Upper lobe of left lung (tissue), 6 donors: ENCODE results near the gene C3orf20. TPM values are rescaled to one million over a fixed set of nuclear protein-coding genes. Genes with fewer than 3 reads are reported as not detected.
A peak's percentile ranks its signal among the peaks of the same experiment; 100 is the strongest.
"Not testable (repeated sequence)": the region's sequence is repeated elsewhere in the genome, so short reads cannot be mapped to it uniquely, and the experiment has no call there.

Experiments used
- ATAC-seq, 2 donors: fragments of 200-7000 bp; cut with Tn5 transposase; one replicate each; pipeline ENCODE4 v1.9.1; 2022; ENCODE audit warnings: mild to moderate bottlenecking in 2 of 2, moderate library complexity in 2 of 2; ENCODE audit not compliant: low FRiP score in 2 of 2
- DNase-seq, 2 donors: peaks; one replicate each; pipeline ENCODE4 v3.0.0-alpha.2; 2019 to 2020
- H3K27ac ChIP-seq, 4 donors: fragments of 200-600 bp; sonication (generic); one replicate each; pipeline ENCODE4 v1.5.1; 2016 to 2019
- H3K27me3 ChIP-seq, 4 donors: fragments of 200-600 bp; sonication (generic); one replicate each; pipeline ENCODE4 v1.5.1; 2017 to 2019
- H3K36me3 ChIP-seq, 4 donors: fragments of 200-600 bp; sonication (generic); one replicate each; pipeline ENCODE4 v1.5.1; 2016 to 2019
- H3K4me1 ChIP-seq, 4 donors: fragments of 200-600 bp; sonication (generic); one replicate each; pipeline ENCODE4 v1.5.1; 2018 to 2019
- H3K4me3 ChIP-seq, 4 donors: fragments of 200-600 bp; sonication (generic); one replicate each; pipeline ENCODE4 v1.5.1; 2017 to 2019; ENCODE audit warnings: mild to moderate bottlenecking in 2 of 4, moderate library complexity in 1 of 4
- H3K9me3 ChIP-seq, 4 donors: fragments of 200-600 bp; sonication (generic); one replicate each; pipeline ENCODE4 v1.5.1; 2018 to 2019
- CTCF ChIP-seq, 6 experiments: fragments of 450-650 bp in 4 of 6; fragments of 200-600 bp in 2 of 6; sonication (generic) in 2 of 6; IDR thresholded peaks; one replicate each; pipeline ENCODE4 v1.5.1; 2016 to 2019; ENCODE audit warnings: antibody characterized with exemption in 6 of 6
- EP300 ChIP-seq, 4 donors: sonication (generic); formaldehyde crosslinking; IDR thresholded peaks; one replicate each; pipeline ENCODE4 v1.5.1; 2017; ENCODE audit warnings: antibody characterized with exemption in 4 of 4, control low read depth in 2 of 4
- POLR2A ChIP-seq, 4 donors: fragments of 450-650 bp; IDR thresholded peaks; one replicate each; pipeline ENCODE4 v1.5.1; 2016 to 2017; ENCODE audit warnings: antibody characterized with exemption in 4 of 4, mild to moderate bottlenecking in 2 of 4
- POLR2AphosphoS5 ChIP-seq, 2 donors: sonication (generic); formaldehyde crosslinking; IDR thresholded peaks; one replicate each; pipeline ENCODE4 v1.5.1; 2017; ENCODE audit warnings: antibody characterized with exemption in 2 of 2
- WGBS, 2 donors: methylation state at CpG; one replicate each; pipeline ENCODE4 v1.1.5; 2017 to 2018; 5-methylcytosine and 5-hydroxymethylcytosine counted together
- total RNA-seq, 6 donors: library from RNA; depleted of rRNA in 4 of 6; stranded (reverse); fragments of >200 nt in 4 of 6; gene quantifications; one replicate each; pipeline versions ENCODE4 v1.1.0 to v1.2.1, GENCODE V29; 2016 to 2021
- donor health status: DM: no; HTN: no; CAD: no; lungs with moderate emphysema.
- donor health status: DM: no; HTN: yes; CAD: no; lungs with severe emphysema.

The C3orf20 gene
- total RNA-seq, 6 donors from 2014 or later: 0.09 to 0.11 (median 0.10) TPM; not detected in 3

DNA sequence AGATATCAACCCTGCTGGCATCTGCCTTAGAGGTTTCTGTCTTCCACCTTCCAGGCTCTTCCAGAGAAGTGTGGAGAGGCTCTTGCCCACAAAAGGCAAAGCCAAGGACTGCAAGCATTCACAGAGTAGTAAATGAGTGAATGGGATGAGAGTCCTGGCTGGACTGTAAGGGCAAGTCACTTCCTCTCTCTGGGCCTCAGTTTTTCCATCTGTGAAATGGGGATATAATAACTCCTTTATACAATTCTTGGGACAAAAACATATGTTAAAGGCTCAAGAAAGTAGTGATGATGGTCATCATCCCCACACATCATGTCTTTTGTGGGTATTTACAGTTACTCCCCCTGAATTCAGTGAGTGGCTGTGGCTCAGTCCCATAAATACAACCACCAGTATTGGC lies 133.1 kb downstream of the C3orf20 start:
- Histone ChIP-seq H3K27me3 (peaks cover 0 to 7% (median 6%) of the 10 kb centered on the region in 4 donors), H3K27ac (peak overlapping the region in 2 of 4 donors; percentile 4 to 18), H3K4me3 (no peak overlapping the region), H3K9me3 (no peaks in the 10 kb centered on the region), H3K36me3 (no peaks in the 10 kb centered on the region), H3K4me1 (peaks cover 23 to 66% (median 44%) of the 10 kb centered on the region in 4 donors)
- TF ChIP-seq EP300 (IDR thresholded peaks at IDR 0.05) (no peak), CTCF (IDR thresholded peaks at IDR 0.05) (no peak), POLR2AphosphoS5 (IDR thresholded peaks at IDR 0.05) (no peak), POLR2A (IDR thresholded peaks at IDR 0.05) (no peak)
- no peak for DNase-seq
- no peak for ATAC-seq

DNA sequence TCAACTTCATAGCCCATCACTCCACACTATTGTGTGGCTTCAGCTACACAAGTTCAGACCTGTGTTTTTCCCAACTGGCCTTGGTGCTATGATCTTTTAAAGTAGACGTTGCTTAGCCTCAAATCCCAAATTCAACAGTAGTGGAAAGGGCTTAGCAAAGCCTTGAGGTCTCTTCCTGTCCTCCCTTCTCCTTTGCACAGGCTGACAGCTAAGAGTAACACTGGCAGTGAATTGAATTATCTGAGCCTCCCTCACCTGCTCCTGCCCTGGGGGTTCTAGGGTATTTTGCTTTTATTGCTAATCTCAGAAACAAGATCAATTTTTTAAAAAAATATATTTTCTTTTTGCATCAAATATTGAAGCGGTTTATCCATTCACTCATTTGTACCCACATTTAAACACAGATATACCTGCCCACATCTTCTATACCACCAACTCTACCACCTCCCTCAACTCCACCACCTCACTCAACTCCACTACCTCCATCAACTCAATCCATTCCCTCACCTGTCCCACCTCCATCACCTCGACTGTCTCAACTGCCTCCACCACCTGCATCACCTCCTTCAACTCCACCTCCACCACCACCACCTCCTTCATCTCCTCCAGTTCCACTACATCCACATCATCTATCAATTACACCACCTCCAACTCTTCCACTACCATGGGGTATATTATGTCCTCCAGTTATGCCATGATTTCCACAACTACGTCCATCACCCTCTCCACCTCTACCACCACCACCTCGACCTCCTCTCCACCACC lies 133.7 kb downstream of the C3orf20 start:
- no peaks in the 10 kb centered on the region for H3K36me3 ChIP-seq
- H3K4me3 ChIP-seq: no peak overlapping the region
- DNase-seq (no peak), ATAC-seq (no peak)
- no peaks in the 10 kb centered on the region for H3K9me3 ChIP-seq
- no peak for TF ChIP-seq POLR2A (IDR thresholded peaks at IDR 0.05)
- TF ChIP-seq EP300 (IDR thresholded peaks at IDR 0.05): no peak
- no peak overlapping the region for H3K27ac ChIP-seq
- 78 to 80% methylated on average over 5 of the region's 5 CpGs for WGBS, 2 donors
- H3K27me3 ChIP-seq: peaks cover 0 to 7% (median 6%) of the 10 kb centered on the region in 4 donors
- peaks cover 21 to 62% (median 41%) of the 10 kb centered on the region in 4 donors for H3K4me1 ChIP-seq

- peak overlapping the region in 3 of 4 donors; percentile 41 to 70 (median 53) for H3K4me3 ChIP-seq
- H3K9me3 ChIP-seq, ATAC-seq, H3K27me3 ChIP-seq, DNase-seq, H3K36me3 ChIP-seq: not testable (repeated sequence)
- 71 to 85% methylated on average over 3 to 9 of the region's 9 CpGs for WGBS, 2 donors
- peaks cover 18 to 53% (median 41%) of the 10 kb centered on the region in 4 donors for H3K4me1 ChIP-seq
- H3K27ac ChIP-seq: peak overlapping the region; percentile 75 to 88 (median 80)
Measured at GRCh38 chr3:14809611-14810010, 134.7 kb downstream of the C3orf20 start.

DNA sequence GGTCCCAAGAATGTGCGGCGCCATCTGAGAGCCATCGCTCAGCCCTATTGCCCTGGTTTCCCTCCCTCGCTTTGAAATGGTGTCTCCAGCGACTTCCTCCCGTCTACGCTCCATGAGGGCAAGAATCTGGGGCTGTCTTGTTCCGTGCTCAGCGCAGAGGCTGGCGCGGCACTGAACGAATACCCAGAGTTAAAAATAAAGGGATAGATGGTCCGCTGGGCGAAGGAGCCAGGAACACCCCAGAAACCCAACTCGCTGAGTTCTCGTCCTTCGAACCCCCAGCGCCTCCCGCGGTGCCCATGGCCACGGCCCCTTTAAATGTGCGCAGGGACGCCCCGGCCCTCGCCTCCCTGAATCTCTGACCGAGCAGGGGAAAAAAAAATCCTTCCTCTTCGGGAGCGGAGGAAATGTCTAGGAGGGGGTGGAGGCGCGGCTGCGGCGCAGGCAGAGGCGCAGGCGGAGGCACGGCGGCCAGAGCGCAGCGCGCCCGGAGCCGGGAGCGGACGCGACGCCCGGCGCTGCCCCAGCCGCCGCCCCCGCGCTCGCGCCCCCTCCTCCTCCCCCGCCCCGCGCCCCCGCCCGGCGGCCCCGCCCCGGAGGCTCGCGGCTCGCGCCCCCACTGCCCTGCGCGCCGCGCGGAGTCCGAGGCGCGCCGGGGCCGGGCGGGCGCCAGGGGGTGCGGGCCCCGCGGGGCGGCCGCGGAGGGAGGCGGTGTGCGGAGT lies 135.3 kb downstream of the C3orf20 start:
- ATAC-seq (peak in 1 of 2 donors; percentile 72), DNase-seq (peak in 1 of 2 donors; percentile 88)
- Histone ChIP-seq H3K4me3 (peak overlapping the region; percentile 65 to 84 (median 68)), H3K36me3 (no peaks in the 10 kb centered on the region), H3K9me3 (no peaks in the 10 kb centered on the region), H3K27ac (peak overlapping the region; percentile 81 to 92 (median 87)), H3K27me3 (peaks cover 0 to 7% (median 6%) of the 10 kb centered on the region in 4 donors), H3K4me1 (peaks cover 16 to 47% (median 35%) of the 10 kb centered on the region in 4 donors)
- 10 to 11% methylated on average over 24 to 41 of the region's 85 CpGs for WGBS, 2 donors
- TF ChIP-seq EP300 (IDR thresholded peaks at IDR 0.05) (no peak), CTCF (IDR thresholded peaks at IDR 0.05) (no peak), POLR2A (IDR thresholded peaks at IDR 0.05) (peak in 1 of 4 donors; percentile 7), POLR2AphosphoS5 (IDR thresholded peaks at IDR 0.05) (peak in 1 of 2 donors; percentile 18)

DNA sequence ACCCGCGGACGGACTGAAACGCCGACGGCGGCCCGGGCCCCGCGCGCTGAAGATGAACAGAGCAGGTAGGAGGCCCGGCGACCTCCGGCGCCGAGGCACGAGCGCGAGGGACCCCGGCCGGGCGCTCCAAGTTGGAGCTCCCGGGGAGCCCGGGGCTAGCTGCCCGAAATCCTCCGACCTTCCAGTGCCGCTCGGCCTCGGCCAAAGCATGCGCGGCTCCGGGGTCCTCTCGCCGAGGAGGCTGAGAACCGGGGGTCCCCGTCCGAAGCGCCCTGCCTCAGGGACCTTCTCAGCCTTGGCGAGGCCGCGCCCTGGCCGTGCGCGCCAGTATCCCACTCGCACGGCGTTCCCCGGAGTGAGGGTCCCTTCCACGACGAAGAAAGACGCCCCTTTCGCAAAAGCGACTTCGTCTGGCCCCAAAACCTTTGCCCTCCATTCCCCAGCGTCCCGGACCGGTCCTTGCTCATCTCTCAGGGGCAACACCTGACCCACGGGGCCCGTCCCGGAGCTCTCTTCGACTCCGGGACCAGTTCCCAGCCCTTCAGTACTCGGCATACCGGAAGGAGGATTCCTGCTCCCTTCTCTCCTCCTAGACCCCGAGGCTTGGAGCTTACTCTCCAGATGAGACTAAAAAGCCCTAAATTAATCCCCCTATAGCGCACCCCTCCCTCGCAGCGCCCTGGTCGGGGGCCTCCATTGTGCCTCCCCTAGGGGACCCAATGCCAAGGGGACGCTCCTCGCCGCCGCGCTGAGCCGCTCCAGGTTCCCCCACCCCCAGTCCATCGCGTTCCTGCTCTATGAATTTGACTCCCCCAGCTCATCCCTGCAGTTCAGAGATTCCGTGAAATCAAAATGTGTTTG lies 136.1 kb downstream of the C3orf20 start:
- 1 to 3% methylated on average over 38 to 71 of the region's 78 CpGs for WGBS, 2 donors
- DNase-seq (peak in 1 of 2 donors; percentile 88), ATAC-seq (peak in 1 of 2 donors; percentile 38)
- peaks cover 0 to 7% (median 6%) of the 10 kb centered on the region in 4 donors for H3K27me3 ChIP-seq
- peak overlapping the region; percentile 81 to 92 (median 86) for H3K27ac ChIP-seq
- peak overlapping the region; percentile 65 to 84 (median 68) for H3K4me3 ChIP-seq
- peaks cover 11 to 39% (median 27%) of the 10 kb centered on the region in 4 donors for H3K4me1 ChIP-seq
- TF ChIP-seq CTCF (IDR thresholded peaks at IDR 0.05) (no peak), EP300 (IDR thresholded peaks at IDR 0.05) (no peak), POLR2A (IDR thresholded peaks at IDR 0.05) (no peak), POLR2AphosphoS5 (IDR thresholded peaks at IDR 0.05) (no peak)
- H3K36me3 ChIP-seq: no peaks in the 10 kb centered on the region
- H3K9me3 ChIP-seq: no peaks in the 10 kb centered on the region
